ENCODE results near the gene IL10RB.

- TF ChIP-seq CTCF (conservative IDR thresholded peaks at IDR 0.05 in 1 of 2, IDR thresholded peaks at IDR 0.05 in 1 of 2; ENCODE audit: extremely low read depth in 1 of 2, insufficient read depth in 1 of 2, low read depth in 1 of 2, low read length in 2 of 2): no peak
- TF ChIP-seq EZH2 (IDR thresholded peaks at IDR 0.05; ENCODE audit: borderline replicate concordance, low read length): no peak
Observed at GRCh38 chr21:33334824-33335223, 68.7 kb downstream of the IL10RB start.

All from mammary epithelial cell (primary cell).